SK-N-MC (cell line): ENCODE data around the gene POMT2.

Source experiments
- DNase-seq: peaks from one replicate; pipeline ENCODE4 v3.0.0-alpha.2; 2011; ENCODE audit warnings: low read depth, low spot score
- H3K27ac ChIP-seq: fragments of 200-600 bp; sonication (generic); 2 replicates; pipeline ENCODE4 v1.5.1; 2016; ENCODE audit warnings: mixed run types
- H3K36me3 ChIP-seq: fragments of 200-600 bp; sonication (generic); 2 replicates; pipeline ENCODE4 v1.6.1; 2017; ENCODE audit warnings: antibody characterized with exemption, low read length, mixed read lengths; ENCODE audit not compliant: insufficient read depth
- H3K4me3 ChIP-seq: fragments of 200-600 bp; sonication (generic); 2 replicates; pipeline ENCODE4 v1.5.1; 2016
- H3K9ac ChIP-seq: fragments of 200-600 bp; sonication (generic); 2 replicates; pipeline ENCODE4 v1.8.0; 2017; ENCODE audit warnings: mixed run types, mixed read lengths; ENCODE audit not compliant: insufficient read length
- H3K9me3 ChIP-seq: fragments of 200-600 bp; sonication (generic); 2 replicates; pipeline ENCODE4 v1.6.1; 2017; ENCODE audit warnings: low read depth, mild to moderate bottlenecking, antibody characterized with exemption, low read length, moderate library complexity, mixed read lengths
- EZH2 ChIP-seq: fragments of 200-600 bp; sonication (generic); IDR thresholded peaks from one replicate; pipeline ENCODE4 v1.6.1; 2017; ENCODE audit warnings: antibody characterized with exemption
- FOXP2 ChIP-seq: optimal IDR thresholded peaks from 2 replicates; pipeline ENCODE3; 2011; ENCODE audit warnings: mild to moderate bottlenecking, moderate library complexity; ENCODE audit not compliant: insufficient read depth; ENCODE audit errors: extremely low read length, control extremely low read depth
- POLR2AphosphoS5 ChIP-seq: IDR thresholded peaks from 2 replicates; pipeline ENCODE4 v1.6.1; 2012; ENCODE audit warnings: mild to moderate bottlenecking, low read depth, low read length, borderline replicate concordance

The POMT2 gene

DNA sequence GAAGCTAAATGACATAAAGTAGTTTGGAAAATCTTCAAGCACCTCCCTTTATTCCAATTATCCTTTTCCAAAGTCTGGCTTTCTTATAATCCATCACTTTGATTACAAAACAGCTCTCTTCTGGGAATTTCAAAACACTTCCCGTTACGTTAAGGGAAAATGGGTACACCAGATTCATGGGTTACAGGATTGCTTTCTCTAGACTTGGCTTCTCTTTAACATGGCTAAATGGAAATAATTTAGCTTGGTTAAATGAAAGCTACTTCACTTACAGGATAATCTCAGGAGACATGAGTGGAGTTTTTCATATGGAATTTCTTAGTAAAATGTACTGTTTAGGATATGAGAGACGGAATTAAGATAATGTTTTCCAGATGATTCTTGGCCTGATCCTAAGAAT lies 14.9 kb upstream of the POMT2 start:
- Histone ChIP-seq H3K4me3 (no peak overlapping the region), H3K27ac (no peak overlapping the region), H3K36me3 (peaks cover 3% of the 10 kb centered on the region; the same call in 1 of the 2 replicates), H3K9me3 (no peaks in the 10 kb centered on the region), H3K9ac (no peak overlapping the region)
- no peak for TF ChIP-seq FOXP2
- no peak for TF ChIP-seq POLR2AphosphoS5
- TF ChIP-seq EZH2, result no peak
- DNase-seq, result no peak

- no peak overlapping the region for H3K4me3 ChIP-seq
- DNase-seq, result no peak
- no peak for TF ChIP-seq FOXP2
- no peak for TF ChIP-seq POLR2AphosphoS5
- TF ChIP-seq EZH2, result no peak
- no peaks in the 10 kb centered on the region for H3K9me3 ChIP-seq
- no peaks in the 10 kb centered on the region for H3K36me3 ChIP-seq
- no peak overlapping the region for H3K9ac ChIP-seq
- no peak overlapping the region for H3K27ac ChIP-seq
Observed at GRCh38 chr14:77329872-77330271, 9.2 kb upstream of the POMT2 start.

GRCh38 chr14:77327111-77327510 lies 6.4 kb upstream of the POMT2 start:
- Histone ChIP-seq H3K9ac (no peak overlapping the region), H3K27ac (no peak overlapping the region), H3K36me3 (no peaks in the 10 kb centered on the region), H3K9me3 (no peaks in the 10 kb centered on the region), H3K4me3 (no peak overlapping the region)
- TF ChIP-seq POLR2AphosphoS5 (no peak), FOXP2 (no peak), EZH2 (no peak)
- no peak for DNase-seq

- H3K4me3 ChIP-seq, result no peak overlapping the region
- no peak overlapping the region for H3K27ac ChIP-seq
- TF ChIP-seq FOXP2, result no peak
- no peak for TF ChIP-seq POLR2AphosphoS5
- no peaks in the 10 kb centered on the region for H3K36me3 ChIP-seq
- H3K9ac ChIP-seq, result no peak overlapping the region
- no peak for DNase-seq
- no peaks in the 10 kb centered on the region for H3K9me3 ChIP-seq
Observed at GRCh38 chr14:77325746-77326094, 5.0 kb upstream of the POMT2 start.

GRCh38 chr14:77324816-77325745 lies 4.4 kb upstream of the POMT2 start:
- no peak overlapping the region for H3K9ac ChIP-seq
- TF ChIP-seq POLR2AphosphoS5 (no peak), EZH2 (no peak), FOXP2 (no peak)
- no peaks in the 10 kb centered on the region for H3K36me3 ChIP-seq
- no peak for DNase-seq
- no peak overlapping the region for H3K4me3 ChIP-seq
- H3K9me3 ChIP-seq, result no peaks in the 10 kb centered on the region
- H3K27ac ChIP-seq, result no peak overlapping the region

DNA sequence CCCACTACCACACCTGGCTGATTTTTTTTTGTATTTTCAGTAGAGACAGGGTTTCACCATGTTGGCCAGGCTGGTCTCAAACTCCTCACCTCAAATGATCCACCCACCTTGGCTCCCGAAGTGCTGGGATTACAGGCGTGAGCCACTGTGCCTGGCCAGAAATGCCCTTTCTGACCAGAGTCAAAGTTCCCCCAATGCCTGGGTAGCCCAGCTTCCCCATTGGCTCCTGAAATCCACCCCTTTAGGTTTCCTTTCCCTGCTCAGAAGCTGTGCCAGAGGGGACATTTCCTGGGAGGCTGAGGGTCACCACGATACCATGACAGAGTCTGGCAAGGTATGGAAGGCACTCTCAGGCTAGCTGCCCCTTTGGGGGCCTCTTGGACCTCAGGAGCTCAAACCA lies 3.6 kb upstream of the POMT2 start:
- no peak overlapping the region for H3K27ac ChIP-seq
- H3K9me3 ChIP-seq, result no peaks in the 10 kb centered on the region
- no peaks in the 10 kb centered on the region for H3K36me3 ChIP-seq
- TF ChIP-seq FOXP2, result no peak
- no peak for TF ChIP-seq EZH2
- TF ChIP-seq POLR2AphosphoS5, result no peak
- DNase-seq, result no peak
- no peak overlapping the region for H3K9ac ChIP-seq
- no peak overlapping the region for H3K4me3 ChIP-seq

GRCh38 chr14:77323571-77323970 lies 2.9 kb upstream of the POMT2 start:
- H3K9me3 ChIP-seq, result no peaks in the 10 kb centered on the region
- DNase-seq, result no peak
- no peak for TF ChIP-seq EZH2
- TF ChIP-seq FOXP2, result no peak
- no peak for TF ChIP-seq POLR2AphosphoS5
- H3K36me3 ChIP-seq, result no peaks in the 10 kb centered on the region
- H3K4me3 ChIP-seq, result no peak overlapping the region
- H3K9ac ChIP-seq, result no peak overlapping the region
- H3K27ac ChIP-seq, result no peak overlapping the region

- no peak overlapping the region for H3K4me3 ChIP-seq
- no peak overlapping the region for H3K9ac ChIP-seq
- no peak for TF ChIP-seq POLR2AphosphoS5
- no peak for TF ChIP-seq EZH2
- TF ChIP-seq FOXP2, result no peak
- no peaks in the 10 kb centered on the region for H3K9me3 ChIP-seq
- no peak overlapping the region for H3K27ac ChIP-seq
- DNase-seq, result no peak
- no peaks in the 10 kb centered on the region for H3K36me3 ChIP-seq
Observed at GRCh38 chr14:77322951-77323350, 2.3 kb upstream of the POMT2 start.
